ENCODE data around the gene PKDCC. TPM values are rescaled to one million over a fixed set of nuclear protein-coding genes. Genes with fewer than 3 reads are reported as not detected.

The PKDCC gene
- total RNA-seq, 1 experiment from 2014 or later = 322 TPM

DNA sequence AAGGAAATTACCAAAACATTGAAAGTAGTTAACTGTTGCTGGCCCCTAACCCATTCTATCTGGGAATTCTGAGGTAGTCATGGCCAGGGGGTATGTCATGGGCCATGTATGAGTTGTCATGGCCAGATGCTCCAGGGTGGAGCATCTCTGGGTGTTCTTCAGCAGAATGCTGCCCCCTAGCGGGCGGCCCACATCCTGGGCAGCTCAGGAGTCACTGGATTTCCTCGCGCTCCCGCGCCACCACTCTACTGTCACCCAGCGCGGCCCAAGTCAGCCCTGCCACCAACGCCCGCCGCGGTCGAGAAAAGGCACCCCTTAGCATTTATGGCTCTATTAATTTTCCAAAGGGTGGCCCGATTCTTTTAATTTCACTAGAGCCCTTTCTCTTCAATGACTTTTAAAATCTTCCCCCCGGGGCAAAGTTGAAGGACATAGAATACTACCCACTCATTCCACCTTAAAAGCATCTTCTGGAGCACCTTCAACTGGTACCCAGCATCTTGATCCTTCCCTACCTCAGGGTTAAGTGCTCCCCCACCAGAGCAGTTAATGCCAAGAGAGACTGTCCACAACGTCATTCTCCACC is 41.6 kb downstream of the PKDCC start:
- peak overlapping the region; percentile 87 for H3K27ac Mint-ChIP-seq (ENCODE audit: unreplicated experiment)
- H3K9me3 Mint-ChIP-seq (ENCODE audit: unreplicated experiment) = peaks cover 5% of the 10 kb centered on the region
- Histone ChIP-seq H3K9me3 (no peaks in the 10 kb centered on the region), H3K4me3 (ENCODE audit: low read depth, low read length) (no peak overlapping the region), H3K27me3 (replicated peaks; ENCODE audit: control insufficient read depth, insufficient read depth, low read length) (no peaks in the 10 kb centered on the region), H3K36me3 (ENCODE audit: control insufficient read depth, insufficient read depth, low read length) (no peaks in the 10 kb centered on the region), H3K4me1 (peaks cover 65% of the 10 kb centered on the region)
- no peak for TF ChIP-seq CTCF (IDR thresholded peaks at IDR 0.05; ENCODE audit: insufficient read depth in 1 of 2, low read depth in 1 of 2, low read length in 1 of 2, severe bottlenecking in 1 of 2, unreplicated experiment in 1 of 2)
- peak in 1 of 2 experiments; percentile 38 for DNase-seq
- H3K27me3 Mint-ChIP-seq (ENCODE audit: insufficient read depth, unreplicated experiment) = no peaks in the 10 kb centered on the region
- POLR2A ChIA-PET = no interaction called here
- H3K36me3 Mint-ChIP-seq (ENCODE audit: insufficient read depth, unreplicated experiment) = peaks cover 12% of the 10 kb centered on the region
- CTCF ChIA-PET = no interaction called here
- BruUV-seq (replicated peaks) = no TSS peak
- H3K4me1 Mint-ChIP-seq (ENCODE audit: low read depth, unreplicated experiment) = peaks cover 74% of the 10 kb centered on the region
- no peak overlapping the region for H3K4me3 Mint-ChIP-seq (ENCODE audit: unreplicated experiment)
- intact Hi-C loops (cut with micrococcal nuclease; ENCODE audit: unreplicated experiment) = no loop called here

GRCh38 chr2:42090216-42090615 is 42.4 kb downstream of the PKDCC start:
- no peak for TF ChIP-seq CTCF (IDR thresholded peaks at IDR 0.05; ENCODE audit: insufficient read depth in 1 of 2, low read depth in 1 of 2, low read length in 1 of 2, severe bottlenecking in 1 of 2, unreplicated experiment in 1 of 2)
- Mint-ChIP-seq H3K36me3 (ENCODE audit: insufficient read depth, unreplicated experiment) (peaks cover 12% of the 10 kb centered on the region), H3K27ac (ENCODE audit: unreplicated experiment) (peak overlapping the region; percentile 87), H3K4me1 (ENCODE audit: low read depth, unreplicated experiment) (peaks cover 68% of the 10 kb centered on the region), H3K4me3 (ENCODE audit: unreplicated experiment) (peak overlapping the region; percentile 59), H3K9me3 (ENCODE audit: unreplicated experiment) (peaks cover 5% of the 10 kb centered on the region), H3K27me3 (ENCODE audit: insufficient read depth, unreplicated experiment) (no peaks in the 10 kb centered on the region)
- intact Hi-C loops (cut with micrococcal nuclease; ENCODE audit: unreplicated experiment) = no loop called here
- H3K27me3 ChIP-seq (replicated peaks; ENCODE audit: control insufficient read depth, insufficient read depth, low read length) = no peaks in the 10 kb centered on the region
- no peak overlapping the region for H3K4me3 ChIP-seq (ENCODE audit: low read depth, low read length)
- peaks cover 57% of the 10 kb centered on the region for H3K4me1 ChIP-seq
- ChIA-PET CTCF (interaction anchor here (0.5 to 2.7 kb wide), 3 partner anchors 41 to 237 kb away, joined by 3 to 17 read pairs (median 4); no protein-coding TSS in a partner anchor), POLR2A (no interaction called here)
- DNase-seq = no peak
- H3K9me3 ChIP-seq = no peaks in the 10 kb centered on the region
- BruUV-seq (replicated peaks) = no TSS peak
- H3K36me3 ChIP-seq (ENCODE audit: control insufficient read depth, insufficient read depth, low read length) = no peaks in the 10 kb centered on the region

GRCh38 chr2:42091671-42092070 is 43.9 kb downstream of the PKDCC start:
- POLR2A ChIA-PET = interaction anchor here (0.5 to 1.8 kb wide), 3 partner anchors 23 to 219 kb away, joined by 3 to 7 read pairs (median 3); no protein-coding TSS in a partner anchor
- Mint-ChIP-seq H3K9me3 (ENCODE audit: unreplicated experiment) (peaks cover 5% of the 10 kb centered on the region), H3K4me1 (ENCODE audit: low read depth, unreplicated experiment) (peaks cover 56% of the 10 kb centered on the region), H3K27me3 (ENCODE audit: insufficient read depth, unreplicated experiment) (no peaks in the 10 kb centered on the region), H3K4me3 (ENCODE audit: unreplicated experiment) (peak overlapping the region; percentile 63), H3K36me3 (ENCODE audit: insufficient read depth, unreplicated experiment) (peaks cover 6% of the 10 kb centered on the region), H3K27ac (ENCODE audit: unreplicated experiment) (peak overlapping the region; percentile 87)
- H3K36me3 ChIP-seq (ENCODE audit: control insufficient read depth, insufficient read depth, low read length) = no peaks in the 10 kb centered on the region
- no TSS peak for BruUV-seq (replicated peaks)
- intact Hi-C loops (cut with micrococcal nuclease; ENCODE audit: unreplicated experiment) = loop anchor here (1.0 to 2.0 kb wide), 7 partner anchors 100 to 270 kb away; partner anchors contain the start of gene COX7A2L
- no peak for TF ChIP-seq CTCF (IDR thresholded peaks at IDR 0.05; ENCODE audit: insufficient read depth in 1 of 2, low read depth in 1 of 2, low read length in 1 of 2, severe bottlenecking in 1 of 2, unreplicated experiment in 1 of 2)
- no peak for DNase-seq
- CTCF ChIA-PET = interaction anchor here (0.6 to 2.7 kb wide), 14 partner anchors 9 to 251 kb away, joined by 3 to 17 read pairs (median 4); no protein-coding TSS in a partner anchor
- no peaks in the 10 kb centered on the region for H3K9me3 ChIP-seq
- no peak overlapping the region for H3K4me3 ChIP-seq (ENCODE audit: low read depth, low read length)
- peaks cover 52% of the 10 kb centered on the region for H3K4me1 ChIP-seq
- no peaks in the 10 kb centered on the region for H3K27me3 ChIP-seq (replicated peaks; ENCODE audit: control insufficient read depth, insufficient read depth, low read length)
